ENCODE results near the gene NBEA.

The NBEA gene

GRCh38 chr13:35596321-35597030 lies 654.4 kb downstream of the NBEA start:
- H3K4me3 ChIP-seq (ENCODE audit: low read length): no peak overlapping the region
- no peaks in the 10 kb centered on the region for H3K9me3 ChIP-seq (ENCODE audit: control insufficient read depth, low read length)
- no peaks in the 10 kb centered on the region for H3K36me3 ChIP-seq (ENCODE audit: control insufficient read depth, insufficient read depth, low read length, severe bottlenecking)
- DNase-seq (ENCODE audit: low read depth): no peak
- peaks cover 17% of the 10 kb centered on the region for H3K4me1 ChIP-seq (ENCODE audit: control insufficient read depth, insufficient read depth, low read length)
- H3K27me3 ChIP-seq (replicated peaks; ENCODE audit: control insufficient read depth, insufficient read depth, low read length): no peaks in the 10 kb centered on the region
- H3K9ac ChIP-seq (ENCODE audit: low read length): no peak overlapping the region

DNA sequence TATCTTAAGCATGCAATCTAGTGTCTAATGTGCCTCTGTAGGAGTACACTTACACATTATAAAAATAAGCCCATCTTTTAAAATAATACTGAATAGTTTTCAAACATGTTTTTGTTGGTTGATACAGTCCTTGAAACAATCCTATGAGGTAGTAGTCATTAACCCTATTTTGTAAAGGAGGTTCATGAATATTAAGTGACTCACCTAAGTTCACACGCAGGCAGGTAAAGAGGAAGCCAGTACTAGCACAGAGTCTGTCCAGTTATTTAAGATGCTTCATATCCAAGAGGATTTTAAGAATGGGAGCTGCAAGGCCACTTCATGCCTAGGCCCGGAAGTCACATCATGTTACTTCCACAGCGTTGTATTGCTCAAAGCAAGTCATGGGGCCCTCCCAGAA lies 655.4 kb downstream of the NBEA start:
- DNase-seq (ENCODE audit: low read depth): no peak
- H3K9me3 ChIP-seq (ENCODE audit: control insufficient read depth, low read length): no peaks in the 10 kb centered on the region
- H3K27me3 ChIP-seq (replicated peaks; ENCODE audit: control insufficient read depth, insufficient read depth, low read length): no peaks in the 10 kb centered on the region
- H3K4me3 ChIP-seq (ENCODE audit: low read length): no peak overlapping the region
- H3K36me3 ChIP-seq (ENCODE audit: control insufficient read depth, insufficient read depth, low read length, severe bottlenecking): no peaks in the 10 kb centered on the region
- peaks cover 17% of the 10 kb centered on the region for H3K4me1 ChIP-seq (ENCODE audit: control insufficient read depth, insufficient read depth, low read length)
- H3K9ac ChIP-seq (ENCODE audit: low read length): no peak overlapping the region

GRCh38 chr13:35598233-35598632 lies 656.2 kb downstream of the NBEA start:
- no peak for DNase-seq (ENCODE audit: low read depth)
- Histone ChIP-seq H3K4me3 (ENCODE audit: low read length) (no peak overlapping the region), H3K27me3 (replicated peaks; ENCODE audit: control insufficient read depth, insufficient read depth, low read length) (no peaks in the 10 kb centered on the region), H3K9me3 (ENCODE audit: control insufficient read depth, low read length) (no peaks in the 10 kb centered on the region), H3K9ac (ENCODE audit: low read length) (peak overlapping the region; percentile 10), H3K4me1 (ENCODE audit: control insufficient read depth, insufficient read depth, low read length) (peaks cover 17% of the 10 kb centered on the region), H3K36me3 (ENCODE audit: control insufficient read depth, insufficient read depth, low read length, severe bottlenecking) (no peaks in the 10 kb centered on the region)

- no peak overlapping the region for H3K4me3 ChIP-seq (ENCODE audit: low read length)
- H3K9me3 ChIP-seq (ENCODE audit: control insufficient read depth, low read length): no peaks in the 10 kb centered on the region
- H3K27me3 ChIP-seq (replicated peaks; ENCODE audit: control insufficient read depth, insufficient read depth, low read length): no peaks in the 10 kb centered on the region
- no peaks in the 10 kb centered on the region for H3K36me3 ChIP-seq (ENCODE audit: control insufficient read depth, insufficient read depth, low read length, severe bottlenecking)
- H3K9ac ChIP-seq (ENCODE audit: low read length): peak overlapping the region; percentile 10
- peaks cover 17% of the 10 kb centered on the region for H3K4me1 ChIP-seq (ENCODE audit: control insufficient read depth, insufficient read depth, low read length)
- no peak for DNase-seq (ENCODE audit: low read depth)
These were observed 656.8 kb downstream of the NBEA start for GRCh38 chr13:35598790-35599369.

DNA sequence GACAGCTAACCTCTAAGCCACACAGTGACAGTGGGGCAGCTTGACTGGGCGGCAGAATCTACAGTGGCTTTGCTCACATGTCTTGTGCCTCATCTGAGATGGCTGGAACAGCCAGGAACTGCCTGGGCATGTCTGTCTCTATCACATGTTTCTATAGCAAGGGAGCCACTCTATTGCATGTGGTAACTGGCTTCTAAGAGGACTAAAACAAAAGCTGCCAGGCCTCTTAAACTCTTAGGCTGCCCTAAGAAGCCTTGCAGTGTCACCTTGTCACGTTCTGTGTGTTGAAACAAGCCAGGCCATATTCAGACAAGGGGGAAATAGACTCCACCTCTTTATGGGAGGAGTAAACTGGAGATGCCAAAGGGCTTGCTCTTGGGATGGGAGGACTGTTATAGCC lies 657.3 kb downstream of the NBEA start:
- Histone ChIP-seq H3K36me3 (ENCODE audit: control insufficient read depth, insufficient read depth, low read length, severe bottlenecking) (no peaks in the 10 kb centered on the region), H3K9me3 (ENCODE audit: control insufficient read depth, low read length) (no peaks in the 10 kb centered on the region), H3K27me3 (replicated peaks; ENCODE audit: control insufficient read depth, insufficient read depth, low read length) (no peaks in the 10 kb centered on the region), H3K4me3 (ENCODE audit: low read length) (no peak overlapping the region), H3K4me1 (ENCODE audit: control insufficient read depth, insufficient read depth, low read length) (peaks cover 17% of the 10 kb centered on the region), H3K9ac (ENCODE audit: low read length) (no peak overlapping the region)
- no peak for DNase-seq (ENCODE audit: low read depth)

DNA sequence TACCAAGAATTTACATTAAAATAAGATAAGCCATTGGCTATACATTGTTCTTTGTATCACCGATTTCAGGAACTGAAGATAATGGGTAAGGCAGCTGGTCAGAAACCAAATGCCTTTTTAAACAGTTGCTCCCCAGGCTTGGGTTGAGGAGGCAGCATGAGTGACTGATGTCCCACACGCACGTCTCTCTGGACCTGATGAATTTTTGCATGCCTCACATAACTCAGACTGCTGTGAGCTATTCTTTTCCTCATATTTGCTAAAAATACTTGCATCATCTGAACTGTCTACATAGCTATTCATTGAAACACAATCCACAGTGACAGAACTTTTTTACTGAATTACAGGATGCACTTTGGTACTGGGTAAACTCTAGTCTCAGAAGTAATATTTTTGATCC lies 658.1 kb downstream of the NBEA start:
- H3K9me3 ChIP-seq (ENCODE audit: control insufficient read depth, low read length): no peaks in the 10 kb centered on the region
- H3K9ac ChIP-seq (ENCODE audit: low read length): no peak overlapping the region
- no peak overlapping the region for H3K4me3 ChIP-seq (ENCODE audit: low read length)
- no peaks in the 10 kb centered on the region for H3K36me3 ChIP-seq (ENCODE audit: control insufficient read depth, insufficient read depth, low read length, severe bottlenecking)
- H3K4me1 ChIP-seq (ENCODE audit: control insufficient read depth, insufficient read depth, low read length): peaks cover 17% of the 10 kb centered on the region
- peak; percentile 73 for DNase-seq (ENCODE audit: low read depth)
- H3K27me3 ChIP-seq (replicated peaks; ENCODE audit: control insufficient read depth, insufficient read depth, low read length): no peaks in the 10 kb centered on the region

DNA sequence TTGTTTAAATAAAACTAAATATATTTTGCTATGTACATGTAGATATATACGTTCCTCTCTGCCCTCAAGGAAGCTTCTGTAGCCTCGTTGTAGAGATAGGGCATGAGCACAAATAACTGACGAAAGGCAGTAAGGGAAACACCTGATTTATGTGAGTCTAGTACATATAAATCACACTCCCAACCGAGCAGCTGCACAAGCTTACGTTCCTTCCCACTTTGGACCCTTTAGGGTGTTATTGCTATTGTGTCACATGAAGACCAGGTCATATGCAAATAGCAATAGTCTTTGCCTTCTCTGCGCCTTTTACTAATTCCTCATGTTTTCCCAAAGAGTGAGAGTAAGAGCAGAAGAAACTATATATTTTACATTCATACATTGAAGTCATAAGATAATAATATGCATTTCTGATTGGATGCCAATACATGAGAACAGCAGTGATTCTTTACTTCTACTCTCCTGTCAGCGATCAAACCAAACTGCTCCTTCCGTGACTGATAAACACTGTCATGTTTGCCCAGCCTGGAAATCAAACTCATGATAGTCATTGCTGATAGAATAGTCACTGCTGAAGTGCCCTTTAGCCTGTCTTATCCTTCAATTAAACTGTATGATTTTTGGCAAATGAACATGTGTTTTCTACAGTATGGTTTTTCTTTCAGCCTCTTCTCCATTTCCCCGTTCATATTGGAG lies 661.7 kb downstream of the NBEA start:
- H3K4me1 ChIP-seq (ENCODE audit: control insufficient read depth, insufficient read depth, low read length): peaks cover 13% of the 10 kb centered on the region

GRCh38 chr13:35614666-35615065 lies 672.6 kb downstream of the NBEA start:
- Histone ChIP-seq H3K4me3 (ENCODE audit: low read length) (no peak overlapping the region), H3K36me3 (ENCODE audit: control insufficient read depth, insufficient read depth, low read length, severe bottlenecking) (no peaks in the 10 kb centered on the region), H3K27me3 (replicated peaks; ENCODE audit: control insufficient read depth, insufficient read depth, low read length) (no peaks in the 10 kb centered on the region), H3K9me3 (ENCODE audit: control insufficient read depth, low read length) (no peaks in the 10 kb centered on the region), H3K4me1 (ENCODE audit: control insufficient read depth, insufficient read depth, low read length) (no peaks in the 10 kb centered on the region), H3K9ac (ENCODE audit: low read length) (no peak overlapping the region)
- DNase-seq (ENCODE audit: low read depth): no peak

More for the DNA sequence above, 661.7 kb downstream of the NBEA start:
- Histone ChIP-seq H3K9me3 (ENCODE audit: control insufficient read depth, low read length) (no peaks in the 10 kb centered on the region), H3K9ac (ENCODE audit: low read length) (no peak overlapping the region), H3K36me3 (ENCODE audit: control insufficient read depth, insufficient read depth, low read length, severe bottlenecking) (no peaks in the 10 kb centered on the region), H3K27me3 (replicated peaks; ENCODE audit: control insufficient read depth, insufficient read depth, low read length) (no peaks in the 10 kb centered on the region), H3K4me3 (ENCODE audit: low read length) (no peak overlapping the region)
- DNase-seq (ENCODE audit: low read depth): no peak

- DNase-seq (ENCODE audit: low read depth): no peak
- no peaks in the 10 kb centered on the region for H3K36me3 ChIP-seq (ENCODE audit: control insufficient read depth, insufficient read depth, low read length, severe bottlenecking)
- H3K9me3 ChIP-seq (ENCODE audit: control insufficient read depth, low read length): no peaks in the 10 kb centered on the region
These were observed 675.4 kb downstream of the NBEA start for GRCh38 chr13:35617420-35617819.

DNA sequence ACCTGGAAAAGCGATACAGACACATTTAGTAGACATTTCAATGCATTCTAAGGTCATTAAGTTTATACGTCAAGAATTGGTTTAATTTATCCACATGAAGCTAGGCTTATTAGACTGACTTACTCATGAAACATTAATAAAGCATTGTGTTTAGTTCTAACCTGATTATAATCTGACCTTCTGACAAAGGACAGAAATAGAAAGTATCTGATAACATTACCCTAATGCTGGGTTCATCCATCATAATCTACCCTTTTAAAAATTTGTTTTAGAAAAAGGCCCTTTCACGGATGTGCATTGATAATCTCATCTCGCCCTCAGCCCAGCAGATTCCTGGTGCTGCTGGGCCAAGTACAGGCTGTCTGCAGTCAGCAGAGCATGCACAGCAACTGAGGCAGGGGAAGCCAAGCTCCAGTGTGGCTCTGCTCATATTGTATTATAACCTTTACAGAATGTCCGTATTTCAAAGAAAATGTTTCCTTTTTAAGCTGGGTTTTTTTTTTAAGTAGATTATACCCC lies 676.6 kb downstream of the NBEA start:
- Histone ChIP-seq H3K4me3 (ENCODE audit: low read length) (no peak overlapping the region), H3K9me3 (ENCODE audit: control insufficient read depth, low read length) (no peaks in the 10 kb centered on the region), H3K27me3 (replicated peaks; ENCODE audit: control insufficient read depth, insufficient read depth, low read length) (no peaks in the 10 kb centered on the region), H3K4me1 (ENCODE audit: control insufficient read depth, insufficient read depth, low read length) (no peaks in the 10 kb centered on the region), H3K9ac (ENCODE audit: low read length) (no peak overlapping the region), H3K36me3 (ENCODE audit: control insufficient read depth, insufficient read depth, low read length, severe bottlenecking) (no peaks in the 10 kb centered on the region)
- DNase-seq (ENCODE audit: low read depth): no peak

More at GRCh38 chr13:35617420-35617819, 675.4 kb downstream of the NBEA start:
- Histone ChIP-seq H3K9ac (ENCODE audit: low read length) (no peak overlapping the region), H3K4me3 (ENCODE audit: low read length) (no peak overlapping the region), H3K27me3 (replicated peaks; ENCODE audit: control insufficient read depth, insufficient read depth, low read length) (no peaks in the 10 kb centered on the region), H3K4me1 (ENCODE audit: control insufficient read depth, insufficient read depth, low read length) (no peaks in the 10 kb centered on the region)

- H3K4me3 ChIP-seq (ENCODE audit: low read length): no peak overlapping the region
- H3K9me3 ChIP-seq (ENCODE audit: control insufficient read depth, low read length): no peaks in the 10 kb centered on the region
- peaks cover 3% of the 10 kb centered on the region for H3K4me1 ChIP-seq (ENCODE audit: control insufficient read depth, insufficient read depth, low read length)
- H3K36me3 ChIP-seq (ENCODE audit: control insufficient read depth, insufficient read depth, low read length, severe bottlenecking): no peaks in the 10 kb centered on the region
- peak; percentile 48 for DNase-seq (ENCODE audit: low read depth)
- H3K27me3 ChIP-seq (replicated peaks; ENCODE audit: control insufficient read depth, insufficient read depth, low read length): no peaks in the 10 kb centered on the region
- H3K9ac ChIP-seq (ENCODE audit: low read length): no peak overlapping the region
These were observed 679.9 kb downstream of the NBEA start for GRCh38 chr13:35621989-35622388.
